Kidney (tissue), 14 donors: ENCODE results near the gene ILK. TPM values are rescaled to one million over a fixed set of nuclear protein-coding genes. Genes with fewer than 3 reads are reported as not detected.
A peak's percentile ranks its signal among the peaks of the same experiment; 100 is the strongest.

Source experiments
- DNase-seq, 5 donors: peaks; one replicate each; pipeline ENCODE4 v3.0.0-alpha.2; 2013 to 2020
- FAIRE-seq: peaks from 2 replicates; lab custom pipeline; 2012; peaks lifted over from hg19 to GRCh38; lab: Jason Lieb, UNC
- H3K27ac ChIP-seq, 2 donors: one replicate each; pipeline ENCODE4 v1.7.0; 2013; ENCODE audit warnings: low read depth in 2 of 2, low read length in 2 of 2, inconsistent platforms in 1 of 2
- H3K27me3 ChIP-seq: one replicate; pipeline ENCODE4 v1.7.1; 2013; ENCODE audit warnings: low read length, inconsistent platforms; ENCODE audit not compliant: control insufficient read depth, insufficient read depth
- H3K36me3 ChIP-seq, 3 donors: one replicate each; pipeline versions ENCODE4 v1.7.0 to v1.7.1; 2013; ENCODE audit warnings: low read length in 3 of 3, control low read depth in 1 of 3, inconsistent platforms in 1 of 3; ENCODE audit not compliant: insufficient read depth in 3 of 3, control insufficient read depth in 2 of 3
- H3K4me1 ChIP-seq, 3 donors: one replicate each; pipeline versions ENCODE4 v1.7.0 to v1.7.1; 2013; ENCODE audit warnings: low read length in 3 of 3, inconsistent platforms in 1 of 3, low read depth in 1 of 3; ENCODE audit not compliant: control insufficient read depth in 2 of 3, insufficient read depth in 2 of 3
- H3K4me3 ChIP-seq, 3 donors: one replicate each; pipeline versions ENCODE4 v1.7.0 to v1.8.1; 2013; ENCODE audit warnings: low read length in 3 of 3, control low read depth in 1 of 3, inconsistent platforms in 1 of 3
- H3K9ac ChIP-seq, 3 donors: one replicate each; pipeline versions ENCODE4 v1.7.0 to v1.7.1; 2013; ENCODE audit warnings: low read length in 3 of 3, control low read depth in 1 of 3, inconsistent platforms in 1 of 3
- H3K9me3 ChIP-seq, 3 donors: one replicate each; pipeline versions ENCODE4 v1.7.0 to v1.7.1; 2013; ENCODE audit warnings: low read length in 3 of 3, control low read depth in 1 of 3, inconsistent platforms in 1 of 3; ENCODE audit not compliant: control insufficient read depth in 2 of 3, insufficient read depth in 1 of 3
- intact Hi-C: fragments of 100-400 bp; cut with DNase I; formaldehyde crosslinking; loops from one replicate; pipeline ENCODE4 v1.11.1; 2022
- polyA plus RNA-seq: library from polyadenylated mRNA; stranded (reverse); fragments of 350-450 nt; fragmentation: Illumina TruSeq; extraction: RNeasy Lipid Tissue Mini Kit (QIAGEN cat#74804); gene quantifications from one replicate; pipeline ENCODE4 v1.2.3, GENCODE V29; 2014; ENCODE audit warnings: low read depth, low replicate concordance; ENCODE audit not compliant: insufficient read depth
- total RNA-seq: library from RNA; stranded (reverse); fragmentation: NEBNext Ultra II Directional; extraction: Animal tissue kit (Norgen Biotek cat#: 25700); gene quantifications from one replicate; pipeline ENCODE4 v1.2.1, GENCODE V29; 2021
- TF ChIP-seq, protein P1 (sequence below): IDR thresholded peaks from 3 replicates; pipeline ENCODE4 v1.5.1; 2012; ENCODE audit warnings: mild to moderate bottlenecking, moderate library complexity, borderline replicate concordance; ENCODE audit not compliant: insufficient read depth; ENCODE audit errors: extremely low read depth
- donor health status: control.
- donor health status: control.
- donor health status: control.
- donor health status: control.
- donor health status: control.
- donor health status: DM: yes; HTN: yes; CAD: no.
- donor health status: Normal renal cell carcinoma (clear cell type).

Gene ILK
- total and polyA plus RNA-seq, 2 donors from 2014 or later, result 149 to 170 TPM

DNA sequence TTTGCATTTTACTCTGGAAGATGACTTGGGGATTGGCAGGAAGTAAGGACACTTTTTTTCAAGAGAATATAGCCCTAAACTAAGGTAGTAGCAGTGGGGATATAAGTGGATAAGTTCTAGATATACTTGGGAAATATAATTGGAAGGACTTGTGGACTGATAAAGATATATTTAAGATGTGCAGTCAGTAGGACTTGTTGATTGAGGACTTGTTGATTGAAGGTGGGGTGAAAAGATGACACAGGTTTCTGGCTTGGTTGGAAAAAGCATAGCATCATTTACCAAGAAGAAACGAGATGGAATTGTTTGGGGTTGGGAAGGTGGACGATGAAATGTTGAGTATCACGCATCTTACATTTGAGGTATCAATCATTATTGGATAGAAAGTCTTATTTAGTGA, 9.9 kb downstream of the ILK start:
- DNase-seq, result peak in 1 of 5 donors; percentile 4
- TF ChIP-seq, protein P1, sequence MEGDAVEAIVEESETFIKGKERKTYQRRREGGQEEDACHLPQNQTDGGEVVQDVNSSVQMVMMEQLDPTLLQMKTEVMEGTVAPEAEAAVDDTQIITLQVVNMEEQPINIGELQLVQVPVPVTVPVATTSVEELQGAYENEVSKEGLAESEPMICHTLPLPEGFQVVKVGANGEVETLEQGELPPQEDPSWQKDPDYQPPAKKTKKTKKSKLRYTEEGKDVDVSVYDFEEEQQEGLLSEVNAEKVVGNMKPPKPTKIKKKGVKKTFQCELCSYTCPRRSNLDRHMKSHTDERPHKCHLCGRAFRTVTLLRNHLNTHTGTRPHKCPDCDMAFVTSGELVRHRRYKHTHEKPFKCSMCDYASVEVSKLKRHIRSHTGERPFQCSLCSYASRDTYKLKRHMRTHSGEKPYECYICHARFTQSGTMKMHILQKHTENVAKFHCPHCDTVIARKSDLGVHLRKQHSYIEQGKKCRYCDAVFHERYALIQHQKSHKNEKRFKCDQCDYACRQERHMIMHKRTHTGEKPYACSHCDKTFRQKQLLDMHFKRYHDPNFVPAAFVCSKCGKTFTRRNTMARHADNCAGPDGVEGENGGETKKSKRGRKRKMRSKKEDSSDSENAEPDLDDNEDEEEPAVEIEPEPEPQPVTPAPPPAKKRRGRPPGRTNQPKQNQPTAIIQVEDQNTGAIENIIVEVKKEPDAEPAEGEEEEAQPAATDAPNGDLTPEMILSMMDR, result no peak

DNA sequence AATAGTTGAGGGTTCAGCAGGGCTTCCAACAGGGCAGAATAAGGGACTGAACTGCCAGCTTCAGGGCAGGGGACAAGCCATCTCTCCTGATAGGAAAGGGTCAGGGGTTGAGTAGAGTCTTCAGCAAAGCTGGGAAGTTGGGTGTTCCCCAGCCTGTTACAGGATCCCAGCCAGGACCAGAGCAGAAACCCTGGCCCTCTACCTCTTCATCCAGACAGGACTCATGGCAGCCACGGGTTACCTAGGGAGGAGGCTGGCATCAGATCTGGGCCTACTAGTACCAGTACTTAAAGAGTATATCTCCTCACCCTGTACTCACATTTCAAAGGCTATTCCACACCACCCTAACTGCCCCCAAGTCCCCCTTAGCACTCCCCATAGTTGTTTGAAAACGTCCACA, 10.9 kb downstream of the ILK start:
- intact Hi-C loops, result no loop called here
- DNase-seq, result peak in 1 of 5 donors; percentile 25
- H3K36me3 ChIP-seq, result peaks cover 13 to 35% (median 17%) of the 10 kb centered on the region in 3 donors

More for the DNA sequence above, 9.9 kb downstream of the ILK start:
- H3K9me3 ChIP-seq, result no peaks in the 10 kb centered on the region
- H3K27me3 ChIP-seq, result no peaks in the 10 kb centered on the region
- H3K27ac ChIP-seq, result peak overlapping the region in 1 of 2 donors; percentile 94
- H3K4me3 ChIP-seq, result no peak overlapping the region
- no peak for FAIRE-seq
- intact Hi-C loops, result no loop called here
- peaks cover 19 to 44% (median 27%) of the 10 kb centered on the region in 3 donors for H3K36me3 ChIP-seq
- H3K4me1 ChIP-seq, result peaks cover 0 to 18% (median 11%) of the 10 kb centered on the region in 3 donors
- H3K9ac ChIP-seq, result peak overlapping the region in 1 of 3 donors; percentile 99

DNA sequence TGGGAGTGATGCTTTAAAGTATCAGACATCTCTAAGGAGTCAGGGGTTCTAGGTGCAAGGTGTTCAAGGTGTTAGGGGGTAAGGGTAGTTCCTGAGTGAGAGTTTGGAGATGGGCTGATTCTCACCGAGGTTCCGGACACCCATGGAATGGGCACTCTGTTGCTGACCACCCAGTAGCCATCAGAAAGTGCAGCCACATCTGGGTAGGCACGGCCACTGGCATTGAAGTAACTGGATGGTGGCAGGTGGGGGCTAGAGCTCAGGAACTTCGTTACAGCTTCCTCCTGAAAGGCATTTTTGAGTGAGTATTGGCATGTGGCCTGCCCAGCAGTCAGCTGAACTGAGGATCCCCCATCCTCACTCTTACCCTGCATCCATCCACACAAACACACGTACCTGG, 11.5 kb downstream of the ILK start:
- Histone ChIP-seq H3K4me1 (peaks cover 0 to 18% (median 14%) of the 10 kb centered on the region in 3 donors), H3K9ac (no peak overlapping the region), H3K27ac (no peak overlapping the region), H3K4me3 (no peak overlapping the region), H3K36me3 (peaks cover 11 to 29% (median 11%) of the 10 kb centered on the region in 3 donors), H3K9me3 (no peaks in the 10 kb centered on the region), H3K27me3 (no peaks in the 10 kb centered on the region)
- no peak for FAIRE-seq
- intact Hi-C loops, result no loop called here
- TF ChIP-seq, protein P1, result no peak
- DNase-seq, result peak in 1 of 5 donors; percentile 30

More for the DNA sequence above, 10.9 kb downstream of the ILK start:
- Histone ChIP-seq H3K4me1 (peaks cover 0 to 18% (median 11%) of the 10 kb centered on the region in 3 donors), H3K27ac (no peak overlapping the region), H3K4me3 (no peak overlapping the region), H3K9ac (no peak overlapping the region), H3K27me3 (no peaks in the 10 kb centered on the region), H3K9me3 (no peaks in the 10 kb centered on the region)
- FAIRE-seq, result no peak
- TF ChIP-seq, protein P1, result no peak
